GM12878 (cell line): ENCODE measurements around the gene RAP1GAP2. TPM values are rescaled to one million over a fixed set of nuclear protein-coding genes. Genes with fewer than 3 reads are reported as not detected.

Experiments
- ATAC-seq: fragments of 200-7000 bp; cut with Tn5 transposase; 3 replicates; pipeline ENCODE4 v1.9.1; 2020; ENCODE audit warnings: mild to moderate bottlenecking, moderate library complexity
- BruUV-seq: library from RNA; stranded (reverse); fragments of 400-500 nt; replicated peaks from 2 replicates; lab custom pipeline; 2021; lab: Mats Ljungman, UMichigan
- CTCF ChIA-PET: fragments of 300-600 bp; sonication (Branson Sonifier 250); formaldehyde crosslinking; extraction: SDS; loops from one replicate; lab custom pipeline; 2021; ENCODE audit warnings: inconsistent platforms; lab: Yijun Ruan, JAX
- POLR2A ChIA-PET: fragments of 350-600 bp; formaldehyde crosslinking; extraction: SDS; loops from one replicate; lab custom pipeline; 2021; ENCODE audit warnings: inconsistent platforms; lab: Charles Lee
- RAD21 ChIA-PET: fragments of 300-600 bp; sonication (Branson Sonifier 250); formaldehyde crosslinking; loops from one replicate; lab custom pipeline; 2023; ENCODE audit warnings: antibody characterized with exemption; ENCODE audit not compliant: unreplicated experiment; lab: Charles Lee
- SMC1A ChIA-PET: fragments of 300-600 bp; sonication (Branson Sonifier 250); formaldehyde crosslinking; loops from one replicate; lab custom pipeline; 2023; ENCODE audit not compliant: unreplicated experiment, uncharacterized antibody; lab: Charles Lee
- DNase-seq: peaks from one replicate; pipeline ENCODE4 v3.0.0-alpha.2; 2011; ENCODE audit warnings: low read depth, low spot score
- FAIRE-seq: peaks from 3 replicates; lab custom pipeline; 2011; peaks lifted over from hg19 to GRCh38; lab: Jason Lieb, UNC
- H2AFZ ChIP-seq: 2 replicates; pipeline ENCODE4 v1.6.0; 2011; ENCODE audit warnings: low read depth, low read length, control low read depth; ENCODE audit not compliant: control insufficient read depth
- H3K27ac ChIP-seq: 2 replicates; pipeline ENCODE4 v1.5.1; 2011; ENCODE audit warnings: control low read depth; ENCODE audit not compliant: control insufficient read depth, insufficient read depth
- H3K27me3 ChIP-seq, 2 experiments: replicated peaks in 1 of 2; 2 replicates each; pipeline versions ENCODE4 v1.6.0 to v1.6.1; 2011; ENCODE audit warnings: low read length in 1 of 2; ENCODE audit not compliant: control insufficient read depth in 2 of 2, insufficient read depth in 2 of 2
- H3K36me3 ChIP-seq, 2 experiments: 2 replicates each; pipeline ENCODE4 v1.5.1; 2011; ENCODE audit warnings: low read length in 1 of 2; ENCODE audit not compliant: control insufficient read depth in 2 of 2, insufficient read depth in 2 of 2
- H3K4me1 ChIP-seq: 2 replicates; pipeline ENCODE4 v1.6.1; 2011; ENCODE audit warnings: mild to moderate bottlenecking, low read length, moderate library complexity, mixed read lengths; ENCODE audit not compliant: control insufficient read depth, insufficient read depth
- H3K4me2 ChIP-seq: 2 replicates; pipeline ENCODE4 v1.6.0; 2011; ENCODE audit warnings: control low read depth; ENCODE audit not compliant: control insufficient read depth, insufficient read depth
- H3K4me3 ChIP-seq: fragments of 200-600 bp; sonication (generic); 2 replicates; pipeline ENCODE4 v1.5.1; 2016
- H3K79me2 ChIP-seq: 2 replicates; pipeline ENCODE4 v1.6.0; 2011; ENCODE audit warnings: low read length; ENCODE audit not compliant: control insufficient read depth, insufficient read depth
- H3K9ac ChIP-seq: 2 replicates; pipeline ENCODE4 v1.8.0; 2011; ENCODE audit warnings: low read length, control low read depth, mixed read lengths; ENCODE audit not compliant: control insufficient read depth, insufficient read depth
- H3K9me3 ChIP-seq: replicated peaks from 3 replicates; pipeline ENCODE4 v1.5.1; 2011; ENCODE audit warnings: mild to moderate bottlenecking, low read length; ENCODE audit not compliant: control insufficient read depth, insufficient read depth
- H4K20me1 ChIP-seq: 2 replicates; pipeline ENCODE4 v1.6.0; 2011; ENCODE audit not compliant: control insufficient read depth, insufficient read depth
- CBX5 ChIP-seq: sonication (generic); IDR thresholded peaks from 2 replicates; pipeline ENCODE4 v1.6.1; 2016; ENCODE audit warnings: low read depth, moderate library complexity, mild to moderate bottlenecking, inconsistent platforms
- CEBPB ChIP-seq, 2 experiments: fragments of 150-350 bp in 1 of 2; IDR thresholded peaks; 2 replicates each; pipeline ENCODE4 v1.6.1; 2012 to 2014; ENCODE audit warnings: low read depth in 2 of 2, low read length in 2 of 2, borderline replicate concordance in 1 of 2, inconsistent platforms in 1 of 2
- IKZF1 ChIP-seq: fragments of 450-650 bp; conservative IDR thresholded peaks from 2 replicates; pipeline ENCODE4 v1.6.1; 2017; ENCODE audit warnings: antibody characterized with exemption, mild to moderate bottlenecking
- IKZF2 ChIP-seq, 2 experiments: fragments of 450-650 bp; IDR thresholded peaks; 2 replicates each; pipeline ENCODE4 v1.6.1; 2017; ENCODE audit warnings: mild to moderate bottlenecking in 2 of 2, moderate library complexity in 2 of 2
- LARP7 ChIP-seq: fragments of 450-650 bp; IDR thresholded peaks from 2 replicates; pipeline ENCODE4 v1.6.1; 2017; ENCODE audit warnings: mild to moderate bottlenecking
- NFYA ChIP-seq: IDR thresholded peaks from 2 replicates; pipeline ENCODE4 v1.6.1; 2011; ENCODE audit warnings: low read depth, mild to moderate bottlenecking, low read length, improper control_type of control experiment, borderline replicate concordance
- NR2F1 ChIP-seq: fragments of 450-650 bp; conservative IDR thresholded peaks from 2 replicates; pipeline ENCODE4 v1.6.1; 2017; ENCODE audit warnings: mild to moderate bottlenecking
- POLR2A ChIP-seq: IDR thresholded peaks from 2 replicates; pipeline ENCODE4 v1.6.1; 2011; ENCODE audit warnings: low read depth, mild to moderate bottlenecking, low read length
- RB1 ChIP-seq: fragments of 450-650 bp; formaldehyde crosslinking; IDR thresholded peaks from 2 replicates; pipeline ENCODE4 v1.6.1; 2017; ENCODE audit warnings: mild to moderate bottlenecking, borderline replicate concordance
- SREBF1 ChIP-seq: IDR thresholded peaks from 2 replicates; pipeline ENCODE4 v1.6.1; 2012; ENCODE audit warnings: mild to moderate bottlenecking, low read length
- TAF1 ChIP-seq: IDR thresholded peaks from 2 replicates; pipeline ENCODE4 v1.6.1; 2011; ENCODE audit warnings: mild to moderate bottlenecking, low read depth, low read length, borderline replicate concordance
- TBL1XR1 ChIP-seq: IDR thresholded peaks from 2 replicates; pipeline ENCODE4 v1.6.1; 2012; ENCODE audit warnings: low read depth, low read length, improper control_type of control experiment
- WRNIP1 ChIP-seq: IDR thresholded peaks from 2 replicates; pipeline ENCODE4 v1.6.1; 2011; ENCODE audit warnings: low read depth, low read length, improper control_type of control experiment, borderline replicate concordance
- ZBTB33 ChIP-seq: fragments of 450-650 bp; IDR thresholded peaks from 2 replicates; pipeline ENCODE4 v1.6.1; 2017; ENCODE audit warnings: mild to moderate bottlenecking
- WGBS: methylation state at CpG from one replicate; pipeline ENCODE4 v1.1.6; 2016; ENCODE audit warnings: low lambda C conversion rate; ENCODE audit not compliant: insufficient replicate concordance, insufficient coverage; ENCODE audit errors: missing lambda C conversion rate; 5-methylcytosine and 5-hydroxymethylcytosine counted together
- in situ Hi-C: fragments of 300-500 bp; cut with MboI; formaldehyde crosslinking; loops from 9 replicates; pipeline ENCODE4 v1.14.3; 2018; ENCODE audit warnings: mixed read lengths
- intact Hi-C: fragments of 100-400 bp; cut with micrococcal nuclease; formaldehyde crosslinking; loops from one replicate; pipeline ENCODE4 v1.14.2; 2022; ENCODE audit not compliant: unreplicated experiment
- polyA plus RNA-seq, 11 experiments: library from polyadenylated mRNA; depleted of rRNA in 4 of 11; unstranded in 6 of 11; stranded (reverse) in 5 of 11; fragments of >200 nt; fragmentation: Nextera tagmentation in 4 of 11; fragmentation: Illumina TruSeq in 1 of 11; extraction: Ambion mirVana in 4 of 11; extraction: Trizol in 1 of 11; gene quantifications; 1 replicate in 1 of 11; 2 replicates in 10 of 11; pipeline versions ENCODE4 v1.2.1 to v1.2.3, GENCODE V29; 2011 to 2016; ENCODE audit warnings: inconsistent platforms in 2 of 11, missing spikeins in 2 of 11, low read depth in 1 of 11
- total RNA-seq, 4 experiments: library from RNA; depleted of rRNA in 3 of 4; stranded (reverse); fragments of >200 nt in 3 of 4; fragmentation: Illumina TruSeq in 1 of 4; extraction: Trizol in 1 of 4; gene quantifications; 2 replicates each; pipeline versions ENCODE4 v1.2.1 to v1.2.3, GENCODE V29; 2013 to 2021
- TF ChIP-seq, protein P1 (sequence below): fragments of 450-650 bp; IDR thresholded peaks from 2 replicates; pipeline ENCODE4 v1.6.1; 2016; ENCODE audit warnings: mild to moderate bottlenecking, moderate library complexity, borderline replicate concordance
- TF ChIP-seq, protein P2 (sequence below): IDR thresholded peaks from 2 replicates; pipeline ENCODE4 v1.6.1; 2011; ENCODE audit warnings: borderline replicate concordance, low read depth, mild to moderate bottlenecking, moderate library complexity, mixed read lengths, low read length; ENCODE audit not compliant: insufficient read depth; ENCODE audit errors: extremely low read length

Gene RAP1GAP2
- total and polyA plus RNA-seq, 10 of the 15 experiments (the other 5 are each of a cell fraction or from before 2014, with no cell fraction given) = 0.03 to 0.95 (median 0.49) TPM; not detected in 2

GRCh38 chr17:2797226-2797625 is 988 bp downstream of the RAP1GAP2 start:
- Histone ChIP-seq H3K27me3 (peaks cover 0 to 3% of the 10 kb centered on the region in 2 experiments; a peak in 1 of 4 replicates), H4K20me1 (no peaks in the 10 kb centered on the region), H2AFZ (no peak overlapping the region), H3K9ac (no peak overlapping the region), H3K9me3 (no peaks in the 10 kb centered on the region), H3K36me3 (no peaks in the 10 kb centered on the region), H3K4me1 (peaks cover 16% of the 10 kb centered on the region), H3K79me2 (no peaks in the 10 kb centered on the region), H3K4me2 (no peak overlapping the region), H3K27ac (no peak overlapping the region), H3K4me3 (no peak overlapping the region)
- WGBS = 9% methylated on average over 15 of the region's 15 CpGs
- intact Hi-C loops = no loop called here
- TF ChIP-seq CEBPB (IDR thresholded peaks at IDR 0.05; ENCODE audit: borderline replicate concordance in 1 of 2, low read depth in 2 of 2, low read length in 2 of 2) = no peak
- TF ChIP-seq RB1 = no peak
- TF ChIP-seq, protein P1, sequence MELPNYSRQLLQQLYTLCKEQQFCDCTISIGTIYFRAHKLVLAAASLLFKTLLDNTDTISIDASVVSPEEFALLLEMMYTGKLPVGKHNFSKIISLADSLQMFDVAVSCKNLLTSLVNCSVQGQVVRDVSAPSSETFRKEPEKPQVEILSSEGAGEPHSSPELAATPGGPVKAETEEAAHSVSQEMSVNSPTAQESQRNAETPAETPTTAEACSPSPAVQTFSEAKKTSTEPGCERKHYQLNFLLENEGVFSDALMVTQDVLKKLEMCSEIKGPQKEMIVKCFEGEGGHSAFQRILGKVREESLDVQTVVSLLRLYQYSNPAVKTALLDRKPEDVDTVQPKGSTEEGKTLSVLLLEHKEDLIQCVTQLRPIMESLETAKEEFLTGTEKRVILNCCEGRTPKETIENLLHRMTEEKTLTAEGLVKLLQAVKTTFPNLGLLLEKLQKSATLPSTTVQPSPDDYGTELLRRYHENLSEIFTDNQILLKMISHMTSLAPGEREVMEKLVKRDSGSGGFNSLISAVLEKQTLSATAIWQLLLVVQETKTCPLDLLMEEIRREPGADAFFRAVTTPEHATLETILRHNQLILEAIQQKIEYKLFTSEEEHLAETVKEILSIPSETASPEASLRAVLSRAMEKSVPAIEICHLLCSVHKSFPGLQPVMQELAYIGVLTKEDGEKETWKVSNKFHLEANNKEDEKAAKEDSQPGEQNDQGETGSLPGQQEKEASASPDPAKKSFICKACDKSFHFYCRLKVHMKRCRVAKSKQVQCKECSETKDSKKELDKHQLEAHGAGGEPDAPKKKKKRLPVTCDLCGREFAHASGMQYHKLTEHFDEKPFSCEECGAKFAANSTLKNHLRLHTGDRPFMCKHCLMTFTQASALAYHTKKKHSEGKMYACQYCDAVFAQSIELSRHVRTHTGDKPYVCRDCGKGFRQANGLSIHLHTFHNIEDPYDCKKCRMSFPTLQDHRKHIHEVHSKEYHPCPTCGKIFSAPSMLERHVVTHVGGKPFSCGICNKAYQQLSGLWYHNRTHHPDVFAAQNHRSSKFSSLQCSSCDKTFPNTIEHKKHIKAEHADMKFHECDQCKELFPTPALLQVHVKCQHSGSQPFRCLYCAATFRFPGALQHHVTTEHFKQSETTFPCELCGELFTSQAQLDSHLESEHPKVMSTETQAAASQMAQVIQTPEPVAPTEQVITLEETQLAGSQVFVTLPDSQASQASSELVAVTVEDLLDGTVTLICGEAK = no peak
- TF ChIP-seq WRNIP1 = no peak
- TF ChIP-seq, protein P2, sequence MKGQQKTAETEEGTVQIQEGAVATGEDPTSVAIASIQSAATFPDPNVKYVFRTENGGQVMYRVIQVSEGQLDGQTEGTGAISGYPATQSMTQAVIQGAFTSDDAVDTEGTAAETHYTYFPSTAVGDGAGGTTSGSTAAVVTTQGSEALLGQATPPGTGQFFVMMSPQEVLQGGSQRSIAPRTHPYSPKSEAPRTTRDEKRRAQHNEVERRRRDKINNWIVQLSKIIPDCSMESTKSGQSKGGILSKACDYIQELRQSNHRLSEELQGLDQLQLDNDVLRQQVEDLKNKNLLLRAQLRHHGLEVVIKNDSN = no peak
- no peak for TF ChIP-seq POLR2A
- TF ChIP-seq SREBF1 = no peak
- TF ChIP-seq ZBTB33 = no peak
- TF ChIP-seq IKZF1 = no peak
- TF ChIP-seq LARP7 = no peak
- no peak for TF ChIP-seq CBX5
- TF ChIP-seq IKZF2 (IDR thresholded peaks at IDR 0.05) = no peak
- TF ChIP-seq TAF1 = no peak
- no peak for TF ChIP-seq NR2F1
- no peak for TF ChIP-seq NFYA
- no peak for TF ChIP-seq TBL1XR1
- FAIRE-seq (no peak), ATAC-seq (no peak), DNase-seq (no peak)
- POLR2A ChIA-PET = no interaction called here
- no TSS peak for BruUV-seq
- RAD21 ChIA-PET = no interaction called here
- CTCF ChIA-PET = no interaction called here
- in situ Hi-C loops = no loop called here
- SMC1A ChIA-PET = no interaction called here
